Stimulated activated naive CD4-positive, alpha-beta T cell (primary cell): ENCODE data around the gene PITPNC1.

Experiments used
- DNase-seq, 6 experiments: peaks; one replicate each; lab custom pipeline; 2025; lab: John Stamatoyannopoulos, UW

The PITPNC1 gene

GRCh38 chr17:67433248-67433924, 56.3 kb downstream of the PITPNC1 start:
- peak in 2 of 6 experiments; percentile 17 to 26 for DNase-seq

DNA sequence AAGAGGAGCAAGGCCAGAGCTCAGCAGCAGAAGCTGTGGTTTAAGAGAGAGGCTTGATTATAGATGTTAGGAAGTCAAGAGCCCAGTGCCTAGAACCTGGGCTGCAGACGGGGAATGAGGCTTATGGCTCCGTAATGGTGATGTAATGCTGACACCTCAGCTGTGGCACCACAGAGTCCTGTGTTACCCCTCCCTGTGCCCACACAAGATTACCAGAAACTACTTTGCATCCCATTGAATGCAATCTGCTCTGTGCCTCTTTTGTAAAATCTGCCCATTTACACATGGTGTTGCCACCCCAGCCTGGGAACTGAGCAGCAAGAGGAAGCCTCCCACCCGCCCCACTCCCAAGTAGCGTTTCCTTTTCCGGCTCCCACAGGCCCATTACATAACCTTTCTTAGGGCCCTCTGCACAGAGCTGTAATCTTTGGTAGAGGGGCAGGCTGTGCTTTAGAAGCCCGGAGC, 57.0 kb downstream of the PITPNC1 start:
- DNase-seq = peak; percentile 50 to 75 (median 63)

GRCh38 chr17:67435122-67435521, 58.0 kb downstream of the PITPNC1 start:
- DNase-seq = peak in 5 of 6 experiments; percentile 26 to 60 (median 46)

GRCh38 chr17:67435786-67436185, 58.7 kb downstream of the PITPNC1 start:
- peak in 1 of 6 experiments; percentile 13 for DNase-seq

DNA sequence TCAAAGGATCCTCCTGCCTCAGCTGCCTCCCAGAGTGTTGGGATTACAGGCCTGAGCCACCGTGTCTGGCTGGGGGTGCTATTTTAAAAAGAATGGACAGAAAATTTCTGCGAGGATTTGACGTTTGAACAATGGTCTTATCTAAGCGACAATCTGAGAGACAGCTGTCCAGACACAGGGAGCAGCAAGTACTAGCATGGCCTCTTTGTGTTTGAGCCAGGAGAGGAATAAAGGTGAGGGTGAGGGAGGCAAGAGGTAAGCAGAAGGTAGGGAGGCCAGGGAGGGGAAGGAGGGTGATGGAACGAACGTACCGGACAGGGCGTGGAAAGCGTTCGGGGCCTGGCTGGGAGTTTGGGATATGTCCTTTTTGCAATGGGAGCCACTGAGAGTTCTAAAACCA, 59.2 kb downstream of the PITPNC1 start:
- no peak for DNase-seq

DNA sequence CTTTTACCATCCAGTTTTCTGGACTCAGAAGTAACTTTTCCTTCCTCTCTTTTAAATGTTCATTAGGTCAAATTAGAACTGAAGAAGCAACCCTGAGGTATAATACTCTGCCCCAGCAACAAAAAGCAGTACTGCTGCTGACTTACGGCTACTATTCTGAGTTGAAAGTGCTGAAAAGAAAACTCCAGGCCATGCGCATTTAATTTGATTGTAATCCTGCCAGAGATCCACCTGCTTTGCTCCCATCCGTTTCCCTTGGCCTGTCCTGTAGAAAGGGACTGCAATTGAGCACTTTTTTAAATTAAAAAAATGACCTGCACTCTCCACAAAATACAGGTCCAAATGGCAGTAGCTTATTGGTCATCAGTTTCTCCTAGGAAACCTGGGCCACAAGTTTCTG, 61.6 kb downstream of the PITPNC1 start:
- DNase-seq = no peak

GRCh38 chr17:67439269-67439668, 62.2 kb downstream of the PITPNC1 start:
- DNase-seq = no peak

- no peak for DNase-seq
These were observed 63.4 kb downstream of the PITPNC1 start for GRCh38 chr17:67440277-67441051.

GRCh38 chr17:67441052-67441895, 64.2 kb downstream of the PITPNC1 start:
- DNase-seq = peak; percentile 64 to 90 (median 80)

GRCh38 chr17:67441896-67442219, 64.8 kb downstream of the PITPNC1 start:
- DNase-seq = no peak

- DNase-seq = no peak
These were observed 65.9 kb downstream of the PITPNC1 start for GRCh38 chr17:67442787-67443624.

DNA sequence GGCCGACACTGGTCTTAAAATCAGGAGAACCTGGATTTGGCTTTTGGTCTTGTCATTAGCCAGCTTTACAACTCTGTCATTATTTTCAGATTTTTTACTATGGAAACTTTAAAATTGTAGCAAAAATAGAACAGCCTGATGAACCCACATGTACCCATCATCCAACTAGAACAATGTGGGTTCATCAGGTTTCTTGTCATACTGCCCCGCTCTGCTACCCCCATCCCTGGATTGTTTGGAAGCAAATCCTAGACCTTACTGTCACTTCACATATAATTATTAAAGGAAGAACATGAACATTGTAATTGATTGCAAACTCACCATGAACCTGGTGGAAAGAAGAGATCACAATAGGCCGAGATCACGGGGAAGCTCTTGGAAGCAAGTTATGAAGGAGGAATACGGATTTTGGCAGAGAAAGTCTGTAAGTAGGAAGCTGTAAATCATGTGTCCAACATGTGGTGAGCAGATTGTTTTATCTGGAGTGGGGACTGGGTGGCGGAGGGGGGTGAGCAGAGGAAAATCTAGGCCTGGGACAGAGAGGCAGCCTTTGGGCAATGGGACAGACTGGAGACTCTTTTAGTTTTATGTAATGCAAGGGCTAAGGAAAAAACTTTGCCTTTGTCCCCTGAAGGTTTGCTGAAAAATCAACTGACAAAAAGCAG, 67.0 kb downstream of the PITPNC1 start:
- no peak for DNase-seq

GRCh38 chr17:67448449-67448848, 71.4 kb downstream of the PITPNC1 start:
- no peak for DNase-seq

- DNase-seq = no peak
These were observed 72.0 kb downstream of the PITPNC1 start for GRCh38 chr17:67449065-67449464.

DNA sequence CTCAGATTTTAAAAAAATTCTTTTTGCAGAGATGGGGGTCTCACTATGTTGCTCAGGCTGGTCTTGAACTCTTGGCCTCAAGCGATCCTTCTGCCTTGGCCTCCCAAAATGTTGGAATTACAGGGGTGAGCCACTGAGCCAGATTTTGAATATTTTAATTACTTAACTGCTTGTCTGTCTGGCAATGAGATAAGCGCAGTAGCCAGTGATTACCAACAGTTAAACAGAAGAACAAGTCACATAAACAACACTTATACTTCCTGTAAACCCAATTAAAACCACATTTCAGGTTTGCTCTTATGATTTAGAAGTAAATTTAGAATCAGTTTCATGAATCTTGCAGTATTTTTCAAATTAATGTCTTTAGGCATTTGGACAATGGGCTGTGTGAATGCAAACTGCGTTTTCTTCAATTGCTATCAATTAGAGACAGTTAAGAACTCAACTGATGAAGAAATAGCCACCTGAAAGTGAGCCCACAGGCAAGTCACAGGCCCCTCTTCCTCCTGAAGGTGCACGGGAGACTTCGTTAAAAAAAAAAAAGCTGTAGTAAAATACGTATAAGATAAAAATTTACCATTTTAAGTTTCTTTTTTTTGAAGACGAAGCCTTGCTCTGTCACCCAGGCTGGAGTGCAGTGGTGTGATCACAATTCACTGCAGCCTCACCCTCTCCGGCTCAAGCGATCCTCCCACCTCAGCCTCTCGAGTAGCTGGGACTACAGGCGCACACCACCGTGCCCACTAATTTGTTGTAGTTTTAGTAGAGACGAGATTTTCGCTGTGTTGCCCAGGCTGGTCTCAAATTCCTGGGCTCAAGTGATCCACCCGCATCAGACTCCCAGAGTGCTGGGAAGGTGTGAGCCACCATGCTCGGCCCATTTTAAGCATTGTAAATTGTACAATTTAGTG, 73.0 kb downstream of the PITPNC1 start:
- peak in 3 of 6 experiments; percentile 11 to 59 (median 33) for DNase-seq

DNA sequence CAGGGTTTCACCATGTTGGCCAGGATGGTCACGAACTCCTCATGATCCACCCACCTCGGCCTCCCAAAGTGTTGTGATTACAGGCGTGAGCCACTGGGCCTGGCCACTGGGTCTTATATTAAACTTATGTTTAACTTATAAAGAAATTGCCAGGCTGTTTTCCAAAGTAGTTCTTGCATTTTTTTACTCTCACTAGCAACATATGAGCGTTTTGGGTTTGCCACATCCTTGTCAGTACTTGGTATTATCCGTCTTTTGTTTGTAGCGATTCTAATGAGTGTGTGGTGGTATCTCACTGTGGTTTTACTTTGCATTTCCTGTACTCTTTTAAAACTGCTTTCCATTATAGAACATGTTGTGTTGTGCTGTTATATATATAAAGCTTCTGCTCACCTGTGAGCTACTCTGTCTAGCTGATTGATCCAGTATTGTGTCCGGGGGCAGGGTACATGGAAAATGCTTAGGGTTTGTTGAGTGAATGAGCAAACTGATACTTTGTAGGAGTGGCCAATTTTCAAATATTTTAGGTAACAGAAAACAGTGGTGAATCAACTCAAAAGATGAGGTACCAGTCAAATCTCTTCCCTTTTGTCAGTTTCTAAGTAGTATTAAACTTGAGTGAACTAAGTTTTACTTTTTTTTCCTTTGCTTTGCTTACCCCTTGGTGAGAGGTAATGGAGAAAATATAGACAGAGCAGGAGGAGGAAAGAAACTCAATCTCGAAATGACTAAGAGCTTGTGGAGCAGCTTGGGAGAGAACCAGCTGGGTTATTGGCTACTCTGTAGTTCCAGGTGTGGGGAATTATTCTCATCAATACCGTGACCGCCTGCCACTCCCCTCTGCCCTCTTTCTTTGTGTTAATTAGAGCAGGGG, 75.8 kb downstream of the PITPNC1 start:
- DNase-seq = peak in 4 of 6 experiments; percentile 32 to 82 (median 78)

DNA sequence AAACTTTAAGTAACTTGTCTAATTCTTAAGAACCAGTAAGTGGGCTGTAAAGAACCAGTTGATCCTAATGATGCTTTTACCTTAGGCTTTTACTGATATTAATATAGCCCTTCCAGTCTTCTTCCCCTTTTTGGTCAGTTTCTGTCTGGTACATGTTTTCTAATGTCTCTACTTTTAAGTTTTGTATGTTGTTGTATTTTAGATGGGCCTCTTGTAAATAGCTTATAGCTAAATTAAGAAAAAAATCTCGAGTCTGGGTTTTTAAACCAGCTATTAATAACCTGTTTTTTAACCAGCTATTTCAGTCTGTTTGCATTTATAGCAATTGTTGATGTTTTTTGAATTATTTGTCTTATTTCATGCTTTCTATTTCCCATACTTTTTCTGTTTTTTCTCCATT, 79.0 kb downstream of the PITPNC1 start:
- DNase-seq = no peak

DNA sequence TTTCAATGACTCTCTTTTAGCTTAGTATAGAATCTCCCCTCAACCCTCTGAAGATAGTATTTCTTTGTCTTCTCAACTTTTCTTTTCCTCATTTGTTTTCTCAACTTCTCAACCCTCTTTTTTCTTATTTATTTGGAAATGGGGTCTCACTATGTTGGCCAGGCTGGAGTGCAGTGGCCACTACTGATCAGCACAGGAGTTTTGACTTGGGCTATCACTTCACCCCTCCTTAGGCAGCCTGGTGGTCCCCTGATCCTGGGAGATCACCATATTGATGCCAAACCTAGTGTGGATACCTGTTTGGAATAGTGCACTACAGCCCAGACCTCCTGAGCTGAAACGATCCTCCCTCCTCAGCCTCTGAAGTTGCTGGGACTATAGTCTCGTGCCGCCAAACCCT, 79.8 kb downstream of the PITPNC1 start:
- no peak for DNase-seq

GRCh38 chr17:67458203-67458602, 81.1 kb downstream of the PITPNC1 start:
- no peak for DNase-seq
